MCF 10A (cell line): ENCODE data around the gene KPNA3. TPM values are rescaled to one million over a fixed set of nuclear protein-coding genes. Genes with fewer than 3 reads are reported as not detected.
"Not testable (repeated sequence)": the region's sequence is repeated elsewhere in the genome, so short reads cannot be mapped to it uniquely, and the experiment has no call there.

Experiments
- BruUV-seq: library from RNA; stranded (reverse); fragments of 400-500 nt; replicated peaks from 2 replicates; lab custom pipeline; 2021; lab: Mats Ljungman, UMichigan
- CTCF ChIA-PET: fragments of 300-600 bp; sonication (Branson Sonifier 250); formaldehyde crosslinking; extraction: SDS; loops from one replicate; lab custom pipeline; 2021; ENCODE audit warnings: antibody characterized with exemption, inconsistent platforms; lab: Yijun Ruan, JAX
- POLR2A ChIA-PET: fragments of 300-600, 350-650 bp; sonication (Branson Sonifier 250); formaldehyde crosslinking; extraction: SDS; loops from one replicate; lab custom pipeline; 2020; ENCODE audit warnings: antibody characterized with exemption, inconsistent platforms; lab: Yijun Ruan, JAX
- DNase-seq: peaks from one replicate; pipeline ENCODE4 v3.0.0-alpha.2; 2018; ENCODE audit not compliant: unreplicated experiment
- H3K27ac Mint-ChIP-seq: one replicate; pipeline ENCODE4 v1.8.0; 2022; ENCODE audit warnings: mild to moderate bottlenecking, low read depth, mixed read lengths; ENCODE audit not compliant: unreplicated experiment
- H3K27me3 Mint-ChIP-seq: one replicate; pipeline ENCODE4 v1.8.0; 2022; ENCODE audit warnings: mixed read lengths; ENCODE audit not compliant: insufficient read depth, unreplicated experiment
- H3K36me3 Mint-ChIP-seq: one replicate; pipeline ENCODE4 v1.8.0; 2022; ENCODE audit warnings: mild to moderate bottlenecking, moderate library complexity, mixed read lengths; ENCODE audit not compliant: insufficient read depth, unreplicated experiment
- H3K4me1 Mint-ChIP-seq: one replicate; pipeline ENCODE4 v1.8.0; 2022; ENCODE audit warnings: mixed read lengths; ENCODE audit not compliant: insufficient read depth, unreplicated experiment
- H3K4me3 Mint-ChIP-seq: one replicate; pipeline ENCODE4 v1.8.0; 2022; ENCODE audit warnings: mild to moderate bottlenecking, moderate library complexity, mixed read lengths; ENCODE audit not compliant: unreplicated experiment
- H3K9me3 Mint-ChIP-seq: one replicate; pipeline ENCODE4 v1.8.0; 2022; ENCODE audit warnings: mixed read lengths; ENCODE audit not compliant: unreplicated experiment
- intact Hi-C: fragments of 100-400 bp; cut with micrococcal nuclease; formaldehyde crosslinking; loops from 2 replicates; pipeline ENCODE4 v1.14.1; 2022
- total RNA-seq: library from RNA; stranded (reverse); gene quantifications from 2 replicates; pipeline ENCODE4 v1.2.3, GENCODE V29; 2022
- TF ChIP-seq, protein P1 (sequence below): fragments of 200-600 bp; IDR thresholded peaks from one replicate; pipeline ENCODE4 v1.8.0; 2022; ENCODE audit warnings: antibody characterized with exemption, mild to moderate bottlenecking; ENCODE audit not compliant: unreplicated experiment

The KPNA3 gene
- total RNA-seq, 1 experiment from 2014 or later, result 40.6 TPM

DNA sequence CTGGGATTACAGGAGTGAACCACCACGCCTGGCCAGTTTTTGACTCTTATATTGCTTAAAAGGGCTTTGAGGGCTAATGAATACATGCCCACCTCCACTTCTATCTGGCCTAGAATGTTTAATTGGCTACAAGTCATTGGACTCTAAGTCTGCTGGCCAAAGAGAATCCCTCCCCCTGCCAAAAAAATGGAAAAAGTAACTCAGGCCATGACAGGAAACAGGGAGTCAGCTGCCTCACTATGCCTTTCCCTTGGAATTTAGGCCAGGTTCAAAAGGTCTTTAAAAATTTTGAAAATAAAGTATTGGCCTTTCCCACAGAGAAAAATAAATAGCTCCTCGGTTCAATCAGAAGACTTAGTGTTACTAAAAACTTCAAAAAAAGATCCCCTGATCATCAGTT lies 34.9 kb upstream of the KPNA3 start:
- no TSS peak for BruUV-seq
- H3K27ac Mint-ChIP-seq, result no peak overlapping the region
- H3K4me3 Mint-ChIP-seq, result no peak overlapping the region

DNA sequence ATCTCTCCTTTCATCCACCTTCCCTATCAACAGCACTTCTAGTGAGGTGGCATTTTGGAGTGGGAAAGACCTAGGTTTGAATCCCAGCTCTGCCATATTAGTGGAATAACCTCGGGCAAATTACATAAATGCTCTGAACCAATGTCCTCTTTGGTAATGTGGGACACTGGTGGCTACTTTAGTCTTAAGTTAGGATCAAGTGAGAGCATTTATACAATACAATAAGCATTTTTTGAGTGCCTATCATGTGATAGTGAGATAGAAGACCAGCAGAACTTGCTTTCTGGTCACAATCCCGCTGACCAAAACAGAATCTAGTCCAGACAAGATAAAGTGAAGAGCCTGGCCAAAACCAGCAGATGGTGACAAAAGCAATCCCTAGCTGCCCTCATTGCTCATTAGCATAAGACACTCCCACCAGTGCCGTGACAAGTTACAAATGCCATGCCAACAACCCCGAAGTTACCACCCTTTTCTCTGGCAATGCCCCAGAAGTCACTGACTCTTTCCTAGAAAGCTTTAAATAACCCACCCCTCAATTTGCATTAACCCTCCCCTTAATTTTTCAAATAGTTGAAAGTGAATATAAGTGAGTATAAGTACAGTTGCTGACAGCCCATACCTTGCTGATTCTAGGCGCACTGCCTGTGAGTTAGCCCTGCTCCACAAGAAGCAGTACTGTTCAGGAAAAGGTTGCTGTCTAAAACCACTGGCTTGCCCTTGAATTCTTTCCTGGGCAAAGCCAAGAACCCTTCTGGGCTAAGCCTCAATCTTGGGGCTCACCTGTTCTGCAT lies 28.9 kb upstream of the KPNA3 start:
- ChIA-PET CTCF (interaction anchor here (0.6 to 2.9 kb wide), 5 partner anchors 10 to 523 kb away, joined by 3 to 13 read pairs (median 4); no protein-coding TSS in a partner anchor), POLR2A (interaction anchor here (1.0 to 2.0 kb wide), 3 partner anchors 9 to 162 kb away, joined by 3 to 9 read pairs (median 3); no protein-coding TSS in a partner anchor)
- no peaks in the 10 kb centered on the region for H3K4me1 Mint-ChIP-seq
- H3K4me3 Mint-ChIP-seq, result no peak overlapping the region
- no TSS peak for BruUV-seq
- TF ChIP-seq, protein P1, sequence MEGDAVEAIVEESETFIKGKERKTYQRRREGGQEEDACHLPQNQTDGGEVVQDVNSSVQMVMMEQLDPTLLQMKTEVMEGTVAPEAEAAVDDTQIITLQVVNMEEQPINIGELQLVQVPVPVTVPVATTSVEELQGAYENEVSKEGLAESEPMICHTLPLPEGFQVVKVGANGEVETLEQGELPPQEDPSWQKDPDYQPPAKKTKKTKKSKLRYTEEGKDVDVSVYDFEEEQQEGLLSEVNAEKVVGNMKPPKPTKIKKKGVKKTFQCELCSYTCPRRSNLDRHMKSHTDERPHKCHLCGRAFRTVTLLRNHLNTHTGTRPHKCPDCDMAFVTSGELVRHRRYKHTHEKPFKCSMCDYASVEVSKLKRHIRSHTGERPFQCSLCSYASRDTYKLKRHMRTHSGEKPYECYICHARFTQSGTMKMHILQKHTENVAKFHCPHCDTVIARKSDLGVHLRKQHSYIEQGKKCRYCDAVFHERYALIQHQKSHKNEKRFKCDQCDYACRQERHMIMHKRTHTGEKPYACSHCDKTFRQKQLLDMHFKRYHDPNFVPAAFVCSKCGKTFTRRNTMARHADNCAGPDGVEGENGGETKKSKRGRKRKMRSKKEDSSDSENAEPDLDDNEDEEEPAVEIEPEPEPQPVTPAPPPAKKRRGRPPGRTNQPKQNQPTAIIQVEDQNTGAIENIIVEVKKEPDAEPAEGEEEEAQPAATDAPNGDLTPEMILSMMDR, result no peak
- no peaks in the 10 kb centered on the region for H3K27me3 Mint-ChIP-seq
- peak; percentile 45 for DNase-seq
- peaks cover 6% of the 10 kb centered on the region for H3K9me3 Mint-ChIP-seq
- H3K36me3 Mint-ChIP-seq, result no peaks in the 10 kb centered on the region
- intact Hi-C loops, result no loop called here
- H3K27ac Mint-ChIP-seq, result no peak overlapping the region

More for the DNA sequence above, 34.9 kb upstream of the KPNA3 start:
- intact Hi-C loops, result no loop called here
- no peaks in the 10 kb centered on the region for H3K4me1 Mint-ChIP-seq
- DNase-seq, result no peak
- POLR2A ChIA-PET, result no interaction called here
- no peaks in the 10 kb centered on the region for H3K36me3 Mint-ChIP-seq
- peaks cover 11% of the 10 kb centered on the region for H3K9me3 Mint-ChIP-seq
- no peaks in the 10 kb centered on the region for H3K27me3 Mint-ChIP-seq
- TF ChIP-seq, protein P1, result no peak
- CTCF ChIA-PET, result interaction anchor here (0.6 to 1.6 kb wide), 4 partner anchors 9 to 807 kb away, joined by 3 to 7 read pairs (median 4); no protein-coding TSS in a partner anchor

DNA sequence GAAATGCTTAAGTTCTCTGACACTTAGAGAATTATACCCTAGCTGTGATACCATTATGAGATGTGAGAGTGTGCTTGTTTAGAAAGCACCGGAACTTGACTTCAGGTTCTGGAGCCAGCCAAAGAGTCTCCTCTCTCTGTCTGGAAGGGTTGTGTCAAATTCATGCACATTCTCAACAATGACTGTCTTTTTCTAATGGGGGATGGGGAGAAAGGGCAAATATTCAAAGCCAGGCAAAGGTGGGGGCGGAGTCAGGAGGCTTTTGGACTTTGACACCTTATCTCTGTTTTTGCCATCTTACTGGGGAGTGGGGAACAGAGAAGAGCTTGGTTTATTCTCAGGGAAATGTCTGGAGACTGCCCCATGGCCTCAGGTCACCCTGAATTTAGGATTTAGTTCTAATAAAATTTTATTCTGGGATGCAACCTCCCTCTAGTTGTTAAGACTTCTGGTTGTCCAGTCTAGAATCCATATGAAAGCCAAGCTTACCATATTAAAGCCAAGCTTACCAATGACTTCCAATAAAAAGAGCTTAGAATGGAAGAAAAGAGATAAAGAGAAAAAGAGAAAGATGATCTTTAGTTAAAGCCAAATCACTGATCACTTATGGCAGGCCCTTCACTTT lies 28.2 kb upstream of the KPNA3 start:
- Mint-ChIP-seq H3K4me3 (no peak overlapping the region), H3K4me1 (no peaks in the 10 kb centered on the region), H3K27me3 (no peaks in the 10 kb centered on the region), H3K9me3 (peaks cover 6% of the 10 kb centered on the region), H3K36me3 (no peaks in the 10 kb centered on the region), H3K27ac (no peak overlapping the region)
- BruUV-seq, result no TSS peak
- ChIA-PET POLR2A (interaction anchor here (1.0 to 2.0 kb wide), 3 partner anchors 8 to 163 kb away, joined by 3 to 9 read pairs (median 3); no protein-coding TSS in a partner anchor), CTCF (interaction anchor here (0.6 to 2.9 kb wide), 4 partner anchors 9 to 143 kb away, joined by 3 to 13 read pairs (median 4); no protein-coding TSS in a partner anchor)
- intact Hi-C loops, result no loop called here
- TF ChIP-seq, protein P1, result no peak
- no peak for DNase-seq

DNA sequence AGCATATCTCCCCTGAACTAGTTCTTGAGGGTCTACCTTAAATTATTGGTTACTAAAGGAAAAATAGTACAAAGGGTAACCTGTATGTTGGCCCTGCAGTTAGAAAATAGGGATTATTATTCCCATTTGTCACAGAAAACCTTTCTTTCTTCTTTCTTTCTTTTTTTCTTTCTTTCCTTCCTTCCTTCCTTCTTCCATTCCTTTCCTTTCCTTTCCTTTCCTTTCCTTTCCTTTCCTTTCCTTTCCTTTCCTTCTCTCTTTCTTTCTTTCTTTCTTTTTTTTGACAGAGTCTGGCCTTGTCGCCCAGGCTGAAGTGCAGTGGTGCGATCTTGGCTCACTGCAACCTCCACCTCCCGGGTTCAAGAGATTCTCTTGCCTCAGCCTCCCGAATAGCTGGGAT lies 23.6 kb upstream of the KPNA3 start:
- H3K4me3 Mint-ChIP-seq, H3K27me3 Mint-ChIP-seq, H3K9me3 Mint-ChIP-seq, H3K4me1 Mint-ChIP-seq, BruUV-seq, H3K36me3 Mint-ChIP-seq, H3K27ac Mint-ChIP-seq, DNase-seq, POLR2A ChIA-PET, intact Hi-C loops: not testable (repeated sequence)
- CTCF ChIA-PET, result interaction anchor here (0.6 to 0.7 kb wide), 2 partner anchors 10 to 25 kb away, joined by 3 to 5 read pairs; no protein-coding TSS in a partner anchor
